Neural cell (in vitro differentiated cells): ENCODE measurements around the gene MED14.

Source experiments
- CTCF ChIP-seq: fragments of 450-650 bp; IDR thresholded peaks from 2 replicates; pipeline ENCODE4 v1.5.1; 2014; ENCODE audit warnings: antibody characterized with exemption, mild to moderate bottlenecking, moderate library complexity; ENCODE audit not compliant: poor library complexity, severe bottlenecking
- EP300 ChIP-seq: fragments of 450-650 bp; conservative IDR thresholded peaks from 2 replicates; pipeline ENCODE4 v1.6.1; 2014; ENCODE audit warnings: antibody characterized with exemption, mild to moderate bottlenecking, moderate library complexity; ENCODE audit not compliant: poor library complexity, severe bottlenecking
- POLR2AphosphoS5 ChIP-seq: IDR thresholded peaks from 2 replicates; pipeline ENCODE4 v1.6.1; 2012
- SMC3 ChIP-seq: fragments of 450-650 bp; conservative IDR thresholded peaks from 2 replicates; pipeline ENCODE4 v1.6.1; 2014; ENCODE audit warnings: antibody characterized with exemption, mild to moderate bottlenecking, moderate library complexity; ENCODE audit not compliant: poor library complexity
- TAF1 ChIP-seq: IDR thresholded peaks from 2 replicates; pipeline ENCODE4 v1.6.1; 2012; ENCODE audit warnings: low read depth

GRCh38 chrX:40632199-40632598 lies 103.1 kb downstream of the MED14 start:
- no peak for TF ChIP-seq CTCF
- TF ChIP-seq POLR2AphosphoS5 = no peak
- TF ChIP-seq TAF1 = no peak
- no peak for TF ChIP-seq EP300
- no peak for TF ChIP-seq SMC3
